ENCODE results near the gene RNF149. TPM values are rescaled to one million over a fixed set of nuclear protein-coding genes. Genes with fewer than 3 reads are reported as not detected.
"Not testable (repeated sequence)": the region's sequence is repeated elsewhere in the genome, so short reads cannot be mapped to it uniquely, and the experiment has no call there.

RNF149 gene
- total and polyA plus RNA-seq, 8 donors: 51.5 to 111 (median 66.5) TPM

- no peak overlapping the region for H3K27ac ChIP-seq
- H3K4me1 ChIP-seq: no peaks in the 10 kb centered on the region
- H3K4me3 ChIP-seq: no peak overlapping the region
- TF ChIP-seq CTCF (IDR thresholded peaks at IDR 0.05): no peak
- no peaks in the 10 kb centered on the region for H3K9me3 ChIP-seq
- ATAC-seq: no peak
- no peaks in the 10 kb centered on the region for H3K36me3 ChIP-seq
- DNase-seq: no peak
- intact Hi-C loops (cut with DNase I): no loop called here
- no peaks in the 10 kb centered on the region for H3K27me3 ChIP-seq
Observed at GRCh38 chr2:101355401-101356054, 47.0 kb upstream of the RNF149 start.

GRCh38 chr2:101354420-101355311 is 46.2 kb upstream of the RNF149 start:
- no peak for DNase-seq
- no peak for ATAC-seq
- H3K9me3 ChIP-seq: no peaks in the 10 kb centered on the region

GRCh38 chr2:101352631-101353030 is 44.1 kb upstream of the RNF149 start:
- H3K9me3 ChIP-seq; DNase-seq; ATAC-seq; H3K4me3 ChIP-seq; H3K27ac ChIP-seq; H3K36me3 ChIP-seq; H3K4me1 ChIP-seq; H3K27me3 ChIP-seq; intact Hi-C loops (cut with DNase I): not testable (repeated sequence)

More at GRCh38 chr2:101354420-101355311, 46.2 kb upstream of the RNF149 start:
- TF ChIP-seq CTCF (IDR thresholded peaks at IDR 0.05): no peak
- intact Hi-C loops (cut with DNase I): no loop called here
- H3K27me3 ChIP-seq: no peaks in the 10 kb centered on the region
- no peaks in the 10 kb centered on the region for H3K36me3 ChIP-seq
- H3K4me1 ChIP-seq: no peaks in the 10 kb centered on the region
- H3K4me3 ChIP-seq: no peak overlapping the region
- H3K27ac ChIP-seq: no peak overlapping the region

- Histone ChIP-seq H3K27ac (no peak overlapping the region), H3K4me1 (no peaks in the 10 kb centered on the region), H3K9me3 (no peaks in the 10 kb centered on the region), H3K36me3 (no peaks in the 10 kb centered on the region), H3K4me3 (no peak overlapping the region), H3K27me3 (no peaks in the 10 kb centered on the region)
- no peak for ATAC-seq
- DNase-seq: no peak
- intact Hi-C loops (cut with DNase I): no loop called here
- TF ChIP-seq CTCF (IDR thresholded peaks at IDR 0.05): no peak
Observed at GRCh38 chr2:101351207-101351606, 42.7 kb upstream of the RNF149 start.

- Histone ChIP-seq H3K4me1 (no peaks in the 10 kb centered on the region), H3K27me3 (no peaks in the 10 kb centered on the region), H3K36me3 (no peaks in the 10 kb centered on the region), H3K4me3 (no peak overlapping the region), H3K9me3 (no peaks in the 10 kb centered on the region), H3K27ac (no peak overlapping the region)
- ATAC-seq: peak; percentile 48
- intact Hi-C loops (cut with DNase I): no loop called here
- DNase-seq: no peak
- TF ChIP-seq CTCF (IDR thresholded peaks at IDR 0.05): no peak
Observed at GRCh38 chr2:101349893-101350662, 41.6 kb upstream of the RNF149 start.
